Measurements from ENCODE around the gene LIPC. TPM values are rescaled to one million over a fixed set of nuclear protein-coding genes. Genes with fewer than 3 reads are reported as not detected.

The LIPC gene
- total and polyA plus RNA-seq, 9 donors = 0.13 to 2.1 (median 0.30) TPM

- DNase-seq = no peak
- H3K36me3 ChIP-seq (ENCODE audit: control insufficient read depth, insufficient read depth, low read length) = no peaks in the 10 kb centered on the region
- 90% methylated on average over 4 of the region's 10 CpGs for WGBS (ENCODE audit: insufficient coverage)
- no peaks in the 10 kb centered on the region for H3K9me3 ChIP-seq (replicated peaks; ENCODE audit: control insufficient read depth, low read depth, low read length)
- H3K27me3 ChIP-seq (ENCODE audit: control insufficient read depth, insufficient read depth, low read length) = peaks cover 20% of the 10 kb centered on the region
- H3K27ac ChIP-seq (ENCODE audit: low read length) = no peak overlapping the region
- peaks cover 52% of the 10 kb centered on the region for H3K4me1 ChIP-seq (ENCODE audit: control insufficient read depth, insufficient read depth, low read length)
- no peak overlapping the region for H3K4me3 ChIP-seq (ENCODE audit: low read length)
Measured at GRCh38 chr15:58551084-58551763, 119.4 kb downstream of the LIPC start.

- peaks cover 46% of the 10 kb centered on the region for H3K4me1 ChIP-seq (ENCODE audit: control insufficient read depth, insufficient read depth, low read length)
- peak; percentile 22 for DNase-seq
- no peaks in the 10 kb centered on the region for H3K36me3 ChIP-seq (ENCODE audit: control insufficient read depth, insufficient read depth, low read length)
- no peaks in the 10 kb centered on the region for H3K9me3 ChIP-seq (replicated peaks; ENCODE audit: control insufficient read depth, low read depth, low read length)
- H3K27ac ChIP-seq (ENCODE audit: low read length) = no peak overlapping the region
- peaks cover 20% of the 10 kb centered on the region for H3K27me3 ChIP-seq (ENCODE audit: control insufficient read depth, insufficient read depth, low read length)
- H3K4me3 ChIP-seq (ENCODE audit: low read length) = no peak overlapping the region
- 32% methylated on average over 11 of the region's 23 CpGs for WGBS (ENCODE audit: insufficient coverage)
Measured at GRCh38 chr15:58551764-58552504, 120.1 kb downstream of the LIPC start.

- Histone ChIP-seq H3K27ac (ENCODE audit: low read length) (no peak overlapping the region), H3K27me3 (ENCODE audit: control insufficient read depth, insufficient read depth, low read length) (peaks cover 20% of the 10 kb centered on the region), H3K4me3 (ENCODE audit: low read length) (no peak overlapping the region), H3K9me3 (replicated peaks; ENCODE audit: control insufficient read depth, low read depth, low read length) (no peaks in the 10 kb centered on the region), H3K4me1 (ENCODE audit: control insufficient read depth, insufficient read depth, low read length) (peaks cover 39% of the 10 kb centered on the region), H3K36me3 (ENCODE audit: control insufficient read depth, insufficient read depth, low read length) (no peaks in the 10 kb centered on the region)
- 52% methylated on average over 16 of the region's 24 CpGs for WGBS (ENCODE audit: insufficient coverage)
- DNase-seq = no peak
Measured at GRCh38 chr15:58552505-58553364, 120.9 kb downstream of the LIPC start.

- Histone ChIP-seq H3K4me1 (ENCODE audit: control insufficient read depth, insufficient read depth, low read length) (peaks cover 32% of the 10 kb centered on the region), H3K36me3 (ENCODE audit: control insufficient read depth, insufficient read depth, low read length) (no peaks in the 10 kb centered on the region), H3K4me3 (ENCODE audit: low read length) (no peak overlapping the region), H3K27me3 (ENCODE audit: control insufficient read depth, insufficient read depth, low read length) (peaks cover 20% of the 10 kb centered on the region), H3K27ac (ENCODE audit: low read length) (no peak overlapping the region), H3K9me3 (replicated peaks; ENCODE audit: control insufficient read depth, low read depth, low read length) (no peaks in the 10 kb centered on the region)
- 91% methylated on average over 9 of the region's 10 CpGs for WGBS (ENCODE audit: insufficient coverage)
- no peak for DNase-seq
Measured at GRCh38 chr15:58553365-58553918, 121.7 kb downstream of the LIPC start.

- Histone ChIP-seq H3K27ac (ENCODE audit: low read length) (no peak overlapping the region), H3K4me1 (ENCODE audit: control insufficient read depth, insufficient read depth, low read length) (peaks cover 19% of the 10 kb centered on the region), H3K9me3 (replicated peaks; ENCODE audit: control insufficient read depth, low read depth, low read length) (no peaks in the 10 kb centered on the region), H3K36me3 (ENCODE audit: control insufficient read depth, insufficient read depth, low read length) (no peaks in the 10 kb centered on the region), H3K27me3 (ENCODE audit: control insufficient read depth, insufficient read depth, low read length) (peaks cover 20% of the 10 kb centered on the region), H3K4me3 (ENCODE audit: low read length) (no peak overlapping the region)
- 20% methylated on average over 1 of the region's 5 CpGs for WGBS (ENCODE audit: insufficient coverage)
- DNase-seq = no peak
Measured at GRCh38 chr15:58554758-58555157, 123.0 kb downstream of the LIPC start.

- WGBS (ENCODE audit: insufficient coverage) = 45% methylated on average over 5 of the region's 15 CpGs
Measured at GRCh38 chr15:58555162-58556027, 123.6 kb downstream of the LIPC start.

GRCh38 chr15:58556028-58556361 lies 124.2 kb downstream of the LIPC start:
- H3K27ac ChIP-seq (ENCODE audit: low read length) = no peak overlapping the region
- WGBS (ENCODE audit: insufficient coverage) = 100% methylated on average over 1 of the region's 2 CpGs
- H3K4me1 ChIP-seq (ENCODE audit: control insufficient read depth, insufficient read depth, low read length) = peaks cover 11% of the 10 kb centered on the region
- H3K36me3 ChIP-seq (ENCODE audit: control insufficient read depth, insufficient read depth, low read length) = no peaks in the 10 kb centered on the region
- H3K9me3 ChIP-seq (replicated peaks; ENCODE audit: control insufficient read depth, low read depth, low read length) = no peaks in the 10 kb centered on the region
- no peak for DNase-seq
- H3K4me3 ChIP-seq (ENCODE audit: low read length) = no peak overlapping the region
- H3K27me3 ChIP-seq (ENCODE audit: control insufficient read depth, insufficient read depth, low read length) = peaks cover 20% of the 10 kb centered on the region

More at GRCh38 chr15:58555162-58556027, 123.6 kb downstream of the LIPC start:
- no peak overlapping the region for H3K27ac ChIP-seq (ENCODE audit: low read length)
- H3K4me3 ChIP-seq (ENCODE audit: low read length) = no peak overlapping the region
- no peak for DNase-seq
- H3K9me3 ChIP-seq (replicated peaks; ENCODE audit: control insufficient read depth, low read depth, low read length) = no peaks in the 10 kb centered on the region
- H3K36me3 ChIP-seq (ENCODE audit: control insufficient read depth, insufficient read depth, low read length) = no peaks in the 10 kb centered on the region
- peaks cover 20% of the 10 kb centered on the region for H3K27me3 ChIP-seq (ENCODE audit: control insufficient read depth, insufficient read depth, low read length)
- H3K4me1 ChIP-seq (ENCODE audit: control insufficient read depth, insufficient read depth, low read length) = peaks cover 13% of the 10 kb centered on the region

- peak; percentile 38 for DNase-seq
- WGBS (ENCODE audit: insufficient coverage) = no CpG with 5 or more reads among the region's 3 CpGs
Measured at GRCh38 chr15:58556541-58556940, 124.8 kb downstream of the LIPC start.

GRCh38 chr15:58558777-58559176 lies 127.0 kb downstream of the LIPC start:
- peaks cover 2% of the 10 kb centered on the region for H3K4me1 ChIP-seq (ENCODE audit: control insufficient read depth, insufficient read depth, low read length)
- H3K4me3 ChIP-seq (ENCODE audit: low read length) = no peak overlapping the region
- DNase-seq = no peak
- peaks cover 6% of the 10 kb centered on the region for H3K27me3 ChIP-seq (ENCODE audit: control insufficient read depth, insufficient read depth, low read length)
- no peaks in the 10 kb centered on the region for H3K9me3 ChIP-seq (replicated peaks; ENCODE audit: control insufficient read depth, low read depth, low read length)
- H3K36me3 ChIP-seq (ENCODE audit: control insufficient read depth, insufficient read depth, low read length) = no peaks in the 10 kb centered on the region
- no peak overlapping the region for H3K27ac ChIP-seq (ENCODE audit: low read length)
- WGBS (ENCODE audit: insufficient coverage) = 80% methylated on average over 1 of the region's 1 CpG

More at GRCh38 chr15:58556541-58556940, 124.8 kb downstream of the LIPC start:
- Histone ChIP-seq H3K36me3 (ENCODE audit: control insufficient read depth, insufficient read depth, low read length) (no peaks in the 10 kb centered on the region), H3K27ac (ENCODE audit: low read length) (no peak overlapping the region), H3K4me1 (ENCODE audit: control insufficient read depth, insufficient read depth, low read length) (peaks cover 11% of the 10 kb centered on the region), H3K27me3 (ENCODE audit: control insufficient read depth, insufficient read depth, low read length) (peaks cover 20% of the 10 kb centered on the region), H3K9me3 (replicated peaks; ENCODE audit: control insufficient read depth, low read depth, low read length) (no peaks in the 10 kb centered on the region), H3K4me3 (ENCODE audit: low read length) (no peak overlapping the region)
